C4-2B (cell line): ENCODE results near the gene PRIMA1.

Source experiments
- H3K27ac ChIP-seq: fragments of 450-650 bp; 2 replicates; pipeline ENCODE4 v1.5.1; 2017
- ZFX ChIP-seq: fragments of 450-650 bp; IDR thresholded peaks from 2 replicates; pipeline ENCODE4 v1.6.1; 2017
- TF ChIP-seq, protein P1 (sequence below): fragments of 450-650 bp; conservative IDR thresholded peaks from 2 replicates; pipeline ENCODE4 v1.5.1; 2017; ENCODE audit warnings: mild to moderate bottlenecking

The PRIMA1 gene

DNA sequence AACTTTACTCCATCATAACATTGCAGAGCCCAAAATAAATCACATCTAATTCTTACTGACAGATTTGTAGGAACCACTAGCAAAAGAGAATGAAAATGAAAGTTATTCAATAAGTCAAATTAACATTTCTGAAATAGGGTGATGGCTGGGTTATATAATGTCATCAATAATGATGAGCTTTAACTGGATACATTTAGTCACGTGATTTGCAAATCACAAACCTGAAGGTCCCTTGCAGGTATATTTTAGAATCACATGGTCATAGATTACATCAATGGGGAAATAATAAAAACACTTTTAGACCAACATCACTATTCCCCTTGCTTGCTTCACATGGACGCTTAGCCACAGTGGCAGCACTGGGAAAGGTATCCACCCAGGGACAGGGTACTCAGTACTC lies 86.7 kb downstream of the PRIMA1 start:
- H3K27ac ChIP-seq, result no peak overlapping the region
- TF ChIP-seq ZFX, result no peak
- TF ChIP-seq, protein P1, sequence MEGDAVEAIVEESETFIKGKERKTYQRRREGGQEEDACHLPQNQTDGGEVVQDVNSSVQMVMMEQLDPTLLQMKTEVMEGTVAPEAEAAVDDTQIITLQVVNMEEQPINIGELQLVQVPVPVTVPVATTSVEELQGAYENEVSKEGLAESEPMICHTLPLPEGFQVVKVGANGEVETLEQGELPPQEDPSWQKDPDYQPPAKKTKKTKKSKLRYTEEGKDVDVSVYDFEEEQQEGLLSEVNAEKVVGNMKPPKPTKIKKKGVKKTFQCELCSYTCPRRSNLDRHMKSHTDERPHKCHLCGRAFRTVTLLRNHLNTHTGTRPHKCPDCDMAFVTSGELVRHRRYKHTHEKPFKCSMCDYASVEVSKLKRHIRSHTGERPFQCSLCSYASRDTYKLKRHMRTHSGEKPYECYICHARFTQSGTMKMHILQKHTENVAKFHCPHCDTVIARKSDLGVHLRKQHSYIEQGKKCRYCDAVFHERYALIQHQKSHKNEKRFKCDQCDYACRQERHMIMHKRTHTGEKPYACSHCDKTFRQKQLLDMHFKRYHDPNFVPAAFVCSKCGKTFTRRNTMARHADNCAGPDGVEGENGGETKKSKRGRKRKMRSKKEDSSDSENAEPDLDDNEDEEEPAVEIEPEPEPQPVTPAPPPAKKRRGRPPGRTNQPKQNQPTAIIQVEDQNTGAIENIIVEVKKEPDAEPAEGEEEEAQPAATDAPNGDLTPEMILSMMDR, result no peak

DNA sequence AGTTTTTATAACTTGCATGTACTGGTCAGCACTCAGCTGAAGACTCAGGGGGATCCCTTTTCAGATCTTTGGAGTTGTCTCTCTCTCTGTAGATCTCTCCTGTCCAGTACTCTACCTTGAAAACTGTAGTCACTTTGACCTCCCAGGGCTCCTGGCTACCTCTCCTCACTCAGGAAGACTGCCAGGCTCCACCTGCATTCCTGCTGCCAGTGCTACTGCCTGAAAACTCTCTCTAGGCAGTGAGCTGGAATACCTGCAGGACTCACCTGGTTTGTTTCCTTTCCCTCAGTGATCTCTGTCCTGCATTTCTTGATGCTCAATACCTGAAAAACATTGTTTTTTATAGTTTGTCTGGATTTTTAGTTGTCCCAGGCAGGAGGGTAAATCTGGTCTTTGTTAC lies 87.4 kb downstream of the PRIMA1 start:
- H3K27ac ChIP-seq, result no peak overlapping the region
- TF ChIP-seq, protein P1, result no peak
- TF ChIP-seq ZFX, result no peak

DNA sequence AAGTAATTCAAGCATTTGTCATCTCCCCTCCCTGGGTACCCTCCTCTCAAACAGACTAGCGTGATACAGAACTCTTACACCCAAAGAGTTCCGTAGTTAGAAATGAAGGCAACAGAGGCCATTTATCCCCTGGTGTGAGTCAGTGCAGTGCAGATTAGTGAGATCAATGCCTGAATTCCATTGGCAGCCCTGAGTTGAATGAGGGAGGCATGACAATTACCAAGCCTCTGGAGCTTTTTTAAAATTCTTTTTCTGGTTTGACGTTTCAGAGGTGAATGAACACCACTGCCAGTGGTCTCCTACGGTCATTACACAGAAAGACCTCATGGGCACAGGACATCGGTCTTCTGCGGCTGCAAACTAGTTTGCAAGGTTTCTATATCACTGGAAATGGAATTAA lies 94.4 kb downstream of the PRIMA1 start:
- no peak overlapping the region for H3K27ac ChIP-seq
- TF ChIP-seq ZFX, result no peak
- TF ChIP-seq, protein P1, result no peak

DNA sequence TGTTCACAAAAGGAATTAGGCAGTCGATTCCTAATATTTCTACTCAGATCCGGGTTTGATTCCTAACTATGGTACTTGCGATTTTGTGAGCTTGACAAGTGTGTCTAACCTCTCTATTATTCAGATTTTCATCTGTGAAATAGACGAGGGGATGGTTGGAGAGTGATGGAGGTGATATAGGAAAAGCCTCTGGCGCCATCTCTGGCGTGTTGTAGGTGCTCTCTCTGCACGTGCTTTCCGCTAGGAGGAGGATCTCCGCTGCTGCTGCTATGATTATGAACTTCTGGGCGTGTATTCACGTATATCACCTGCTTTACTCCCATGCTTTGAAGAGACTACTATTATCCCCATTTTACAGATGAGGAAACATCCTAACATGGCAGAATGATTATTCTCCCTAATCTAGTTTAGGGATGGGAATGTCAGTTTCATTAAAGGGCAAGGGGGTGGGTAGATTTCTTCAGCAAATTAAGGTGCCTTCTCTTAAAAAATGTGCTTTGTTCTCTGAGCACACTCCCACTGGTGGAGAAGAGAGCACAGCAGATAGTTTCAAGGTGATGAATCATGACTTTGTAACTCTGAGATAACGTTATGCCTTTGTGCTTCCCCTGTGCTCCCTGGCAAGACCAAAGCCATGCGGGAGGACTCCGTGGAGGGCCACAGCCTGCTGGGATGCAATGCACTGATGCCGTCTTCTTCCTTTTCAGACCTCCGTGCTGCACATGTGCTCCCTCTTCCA lies 97.1 kb downstream of the PRIMA1 start:
- no peak overlapping the region for H3K27ac ChIP-seq
- TF ChIP-seq, protein P1, result peak; percentile 34
- no peak for TF ChIP-seq ZFX

DNA sequence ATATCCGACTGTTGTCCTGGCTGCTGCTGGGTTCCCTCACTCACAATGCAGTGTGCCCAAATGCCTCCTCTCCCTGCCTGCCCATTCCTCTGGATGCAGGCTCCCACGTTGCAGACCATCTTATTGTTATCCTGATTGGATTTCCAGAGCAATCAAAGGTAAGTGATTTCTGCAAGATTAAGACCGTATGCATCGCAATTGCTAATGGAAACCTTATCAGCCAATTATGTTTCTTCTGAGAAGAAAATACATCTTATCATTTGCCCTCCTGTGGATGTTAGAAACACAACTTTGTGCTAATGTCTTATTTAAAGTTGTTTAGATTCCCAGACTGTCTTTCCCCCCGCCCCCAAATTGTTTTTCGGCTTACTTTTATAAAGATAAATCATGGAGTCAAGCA lies 98.1 kb downstream of the PRIMA1 start:
- no peak overlapping the region for H3K27ac ChIP-seq
- TF ChIP-seq ZFX, result no peak
- TF ChIP-seq, protein P1, result no peak

DNA sequence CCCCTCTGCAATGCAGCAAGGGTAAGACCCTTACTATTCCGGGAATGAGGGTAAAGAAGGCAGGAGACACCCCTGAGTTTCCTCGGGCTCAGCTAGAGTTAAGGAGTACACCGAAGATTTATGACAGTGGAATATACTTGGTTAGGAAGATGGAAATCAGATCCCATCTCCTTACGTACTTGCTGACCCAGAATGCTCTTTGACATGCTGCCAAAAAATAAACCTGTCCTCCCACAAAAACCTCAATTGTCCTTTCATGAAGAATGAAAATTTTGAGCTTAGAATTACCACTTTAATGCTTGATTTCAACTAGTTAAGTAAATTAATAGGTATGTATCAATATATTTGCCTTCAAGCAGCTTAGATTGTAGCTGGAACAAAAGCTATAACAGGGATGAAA lies 99.5 kb downstream of the PRIMA1 start:
- no peak overlapping the region for H3K27ac ChIP-seq
- TF ChIP-seq, protein P1, result no peak
- no peak for TF ChIP-seq ZFX

DNA sequence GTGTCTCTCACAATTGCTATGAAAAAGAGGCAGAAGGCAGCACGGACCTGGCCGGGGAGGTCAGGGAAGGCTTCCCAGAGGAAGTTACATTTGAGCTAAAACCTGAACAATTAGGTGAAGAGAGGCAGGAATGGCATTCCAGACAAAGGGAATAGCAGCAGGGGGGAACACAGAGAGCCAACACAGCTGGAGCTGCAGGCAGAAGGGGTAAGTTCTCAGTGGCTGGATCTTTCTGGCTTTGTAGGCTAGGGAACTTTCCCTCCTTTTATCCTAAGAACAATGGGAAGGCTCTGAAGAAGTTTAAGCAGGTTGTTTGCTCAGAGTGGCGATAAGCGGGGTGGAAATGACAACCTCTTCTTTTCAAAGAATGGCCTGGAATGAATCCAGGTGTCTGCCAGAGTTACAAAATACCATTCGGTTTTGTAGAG lies 100.0 kb downstream of the PRIMA1 start:
- TF ChIP-seq, protein P1, result no peak
- no peak for TF ChIP-seq ZFX
- H3K27ac ChIP-seq, result no peak overlapping the region
